TTC549 (cell line): ENCODE data around the gene BTD.
"Not testable (repeated sequence)": the region's sequence is repeated elsewhere in the genome, so short reads cannot be mapped to it uniquely, and the experiment has no call there.

ENCODE experiments used
- FAIRE-seq: peaks from 2 replicates; lab custom pipeline; 2012; peaks lifted over from hg19 to GRCh38; lab: Jason Lieb, UNC

BTD gene

GRCh38 chr3:15601399-15602145, at the start of gene BTD, which contains the start of gene HACL1:
Gene BTD (plus strand): TSS chr3:15601745. CDS start chr3:15635440, 33,695 bp downstream.
Gene HACL1 (minus strand): TSS chr3:15601569. CDS start chr3:15601463, 106 bp downstream.
- peak; percentile 91 for FAIRE-seq

GRCh38 chr3:15551902-15552301, 49.6 kb upstream of the BTD start:
- no peak for FAIRE-seq

- FAIRE-seq, result no peak
Measured at GRCh38 chr3:15553749-15554148, 47.8 kb upstream of the BTD start.

- no peak for FAIRE-seq
Measured at GRCh38 chr3:15556512-15556911, 45.0 kb upstream of the BTD start.

GRCh38 chr3:15557511-15557946, 44.0 kb upstream of the BTD start:
- peak; percentile 60 for FAIRE-seq

- no peak for FAIRE-seq
Measured at GRCh38 chr3:15558581-15558980, 43.0 kb upstream of the BTD start.

GRCh38 chr3:15562560-15562959, 39.0 kb upstream of the BTD start:
- FAIRE-seq, result no peak

GRCh38 chr3:15563190-15563589, 38.4 kb upstream of the BTD start:
- FAIRE-seq, result no peak

- no peak for FAIRE-seq
Measured at GRCh38 chr3:15572138-15572537, 29.4 kb upstream of the BTD start.

GRCh38 chr3:15575446-15575845, 26.1 kb upstream of the BTD start:
- no peak for FAIRE-seq

- FAIRE-seq, result no peak
Measured at GRCh38 chr3:15576475-15576874, 25.1 kb upstream of the BTD start.

GRCh38 chr3:15578289-15578867, 23.2 kb upstream of the BTD start:
- FAIRE-seq, result no peak

GRCh38 chr3:15579051-15579450, 22.5 kb upstream of the BTD start:
- no peak for FAIRE-seq

GRCh38 chr3:15581471-15582394, 19.8 kb upstream of the BTD start:
- no peak for FAIRE-seq

- FAIRE-seq, result no peak
Measured at GRCh38 chr3:15585111-15585845, 16.3 kb upstream of the BTD start.

GRCh38 chr3:15591242-15591641, 10.3 kb upstream of the BTD start:
- FAIRE-seq, result no peak

- no peak for FAIRE-seq
Measured at GRCh38 chr3:15591928-15592327, 9.6 kb upstream of the BTD start.

GRCh38 chr3:15592968-15593367, 8.6 kb upstream of the BTD start:
- FAIRE-seq, result no peak

- FAIRE-seq, result no peak
Measured at GRCh38 chr3:15595955-15596354, 5.6 kb upstream of the BTD start.

GRCh38 chr3:15601046-15601398, 523 bp upstream of the BTD start:
- no peak for FAIRE-seq

- no peak for FAIRE-seq
Measured at GRCh38 chr3:15602146-15602536, 596 bp downstream of the BTD start.

- not testable (repeated sequence) for FAIRE-seq
Measured at GRCh38 chr3:15602816-15603215, 1.3 kb downstream of the BTD start.
